Measurements from ENCODE around the gene TERB2.
"Not testable (repeated sequence)": the region's sequence is repeated elsewhere in the genome, so short reads cannot be mapped to it uniquely, and the experiment has no call there.

The TERB2 gene

GRCh38 chr15:44956388-44956787 is at the start of gene TERB2:
TSS of gene TERB2 (plus strand) at chr15:44956687. CDS start at chr15:44956719, 32 bp downstream.
- ATAC-seq: no peak
- TF ChIP-seq CSRNP3 (CRISPR knock-in tag; IDR thresholded peaks at IDR 0.05) (no peak), OSR1 (CRISPR knock-in tag; IDR thresholded peaks at IDR 0.05) (no peak), CSDC2 (CRISPR knock-in tag; IDR thresholded peaks at IDR 0.05) (no peak), TCF4 (CRISPR knock-in tag; IDR thresholded peaks at IDR 0.05; ENCODE audit: borderline replicate concordance) (no peak), GLIS3 (CRISPR knock-in tag; IDR thresholded peaks at IDR 0.05) (no peak), RARB (CRISPR knock-in tag; IDR thresholded peaks at IDR 0.05) (no peak), ESRRG (CRISPR knock-in tag; IDR thresholded peaks at IDR 0.05) (no peak), ZNF565 (CRISPR knock-in tag; conservative IDR thresholded peaks at IDR 0.05; ENCODE audit: low read depth) (no peak), PPARA (CRISPR knock-in tag; IDR thresholded peaks at IDR 0.05; ENCODE audit: borderline replicate concordance) (no peak), ZC3H10 (CRISPR knock-in tag; IDR thresholded peaks at IDR 0.05) (no peak), ZFP3 (CRISPR knock-in tag; IDR thresholded peaks at IDR 0.05) (no peak), TSHZ2 (CRISPR knock-in tag; IDR thresholded peaks at IDR 0.05) (no peak)

- TF ChIP-seq ZFP30 (CRISPR knock-in tag; IDR thresholded peaks at IDR 0.05) (no peak), TCF4 (CRISPR knock-in tag; IDR thresholded peaks at IDR 0.05; ENCODE audit: borderline replicate concordance) (no peak), ZC3H10 (CRISPR knock-in tag; IDR thresholded peaks at IDR 0.05) (no peak), PPARA (CRISPR knock-in tag; IDR thresholded peaks at IDR 0.05; ENCODE audit: borderline replicate concordance) (no peak), POU6F1 (CRISPR knock-in tag; IDR thresholded peaks at IDR 0.05; ENCODE audit: borderline replicate concordance, low read depth) (no peak)
- no peak for ATAC-seq
These were observed 47.1 kb upstream of the TERB2 start for GRCh38 chr15:44909423-44909822.

- no peak for TF ChIP-seq ESRRG (CRISPR knock-in tag; IDR thresholded peaks at IDR 0.05)
- ATAC-seq: no peak
These were observed 45.4 kb upstream of the TERB2 start for GRCh38 chr15:44910981-44911625.

- ATAC-seq: not testable (repeated sequence)
These were observed 44.3 kb upstream of the TERB2 start for GRCh38 chr15:44912186-44912585.

GRCh38 chr15:44912974-44913448 is 43.5 kb upstream of the TERB2 start:
- not testable (repeated sequence) for ATAC-seq

GRCh38 chr15:44918136-44918535 is 38.4 kb upstream of the TERB2 start:
- TF ChIP-seq ZFP30 (CRISPR knock-in tag; IDR thresholded peaks at IDR 0.05): no peak
- TF ChIP-seq CREB5 (CRISPR knock-in tag; IDR thresholded peaks at IDR 0.05; ENCODE audit: low read depth): no peak
- TF ChIP-seq PATZ1 (CRISPR knock-in tag; IDR thresholded peaks at IDR 0.05; ENCODE audit: borderline replicate concordance): no peak
- TF ChIP-seq ESRRG (CRISPR knock-in tag; IDR thresholded peaks at IDR 0.05): no peak
- no peak for TF ChIP-seq ISL1 (CRISPR knock-in tag; IDR thresholded peaks at IDR 0.05)
- TF ChIP-seq ARNTL (CRISPR knock-in tag; IDR thresholded peaks at IDR 0.05; ENCODE audit: borderline replicate concordance, low read depth): no peak
- no peak for TF ChIP-seq TOX (CRISPR knock-in tag; IDR thresholded peaks at IDR 0.05; ENCODE audit: borderline replicate concordance)
- TF ChIP-seq PPARA (CRISPR knock-in tag; IDR thresholded peaks at IDR 0.05; ENCODE audit: borderline replicate concordance): no peak
- no peak for TF ChIP-seq TCF4 (CRISPR knock-in tag; IDR thresholded peaks at IDR 0.05; ENCODE audit: borderline replicate concordance)
- no peak for TF ChIP-seq TSHZ2 (CRISPR knock-in tag; IDR thresholded peaks at IDR 0.05)
- no peak for TF ChIP-seq ZNF565 (CRISPR knock-in tag; conservative IDR thresholded peaks at IDR 0.05; ENCODE audit: low read depth)
- no peak for ATAC-seq
